OCI-LY1 (cell line): ENCODE measurements around the gene TAT.

Experiments
- H2AFZ ChIP-seq: fragments of 200-600 bp; sonication (generic), shearing (Covaris generic); 2 replicates; pipeline ENCODE4 v1.6.0; 2014; ENCODE audit warnings: antibody characterized with exemption, mild to moderate bottlenecking, low read length
- H3F3A ChIP-seq: fragments of 200-600 bp; sonication (generic), shearing (Covaris generic); 2 replicates; pipeline ENCODE4 v1.6.0; 2014; ENCODE audit warnings: mild to moderate bottlenecking, antibody characterized with exemption, low read length, moderate library complexity; ENCODE audit not compliant: insufficient read depth
- H3K27ac ChIP-seq: fragments of 200-600 bp; sonication (generic); 2 replicates; pipeline ENCODE4 v1.5.1; 2014; ENCODE audit warnings: low read length, mixed run types, mild to moderate bottlenecking, low read depth; ENCODE audit not compliant: poor library complexity, severe bottlenecking
- H3K27me3 ChIP-seq: fragments of 200-600 bp; sonication (generic); 2 replicates; pipeline ENCODE4 v1.6.0; 2014; ENCODE audit warnings: antibody characterized with exemption, mild to moderate bottlenecking, low read length, moderate library complexity; ENCODE audit not compliant: insufficient read depth
- H3K36me3 ChIP-seq: fragments of 200-600 bp; sonication (generic); 2 replicates; pipeline ENCODE4 v1.6.1; 2014; ENCODE audit warnings: mild to moderate bottlenecking, antibody characterized with exemption, low read length, moderate library complexity, mixed read lengths; ENCODE audit not compliant: insufficient read depth
- H3K4me1 ChIP-seq: fragments of 200-600 bp; sonication (generic); 2 replicates; pipeline ENCODE4 v1.5.1; 2014; ENCODE audit warnings: mild to moderate bottlenecking, low read length, moderate library complexity; ENCODE audit not compliant: insufficient read depth, severe bottlenecking
- H3K4me2 ChIP-seq: fragments of 200-600 bp; sonication (generic), shearing (Covaris generic); 2 replicates; pipeline ENCODE4 v1.6.1; 2014; ENCODE audit warnings: low read length
- H3K4me3 ChIP-seq: fragments of 200-600 bp; sonication (generic); 2 replicates; pipeline ENCODE4 v1.5.1; 2014; ENCODE audit warnings: low read length, low read depth, mild to moderate bottlenecking, mixed read lengths; ENCODE audit not compliant: poor library complexity, severe bottlenecking
- H3K79me2 ChIP-seq: fragments of 200-600 bp; shearing (Covaris generic); 2 replicates; pipeline ENCODE4 v1.6.1; 2016; ENCODE audit warnings: mixed run types, low read length, mixed read lengths; ENCODE audit not compliant: insufficient read depth
- H3K9ac ChIP-seq: fragments of 200-600 bp; sonication (generic), shearing (Covaris generic); 2 replicates; pipeline ENCODE4 v1.6.1; 2014; ENCODE audit warnings: mild to moderate bottlenecking, low read length, mixed read lengths
- H3K9me2 ChIP-seq: fragments of 200-600 bp; sonication (generic), shearing (Covaris generic); 2 replicates; pipeline ENCODE4 v1.6.1; 2014; ENCODE audit warnings: low read depth, mild to moderate bottlenecking, low read length, mixed read lengths
- H3K9me3 ChIP-seq: fragments of 200-600 bp; shearing (Covaris generic); 2 replicates; pipeline ENCODE4 v1.6.1; 2014; ENCODE audit warnings: low read length, mixed read lengths
- H4K20me1 ChIP-seq: fragments of 200-600 bp; sonication (generic), shearing (Covaris generic); 2 replicates; pipeline ENCODE4 v1.6.0; 2016; ENCODE audit warnings: mild to moderate bottlenecking, low read length; ENCODE audit not compliant: insufficient read depth
- EZH2 ChIP-seq: fragments of 200-600 bp; sonication (generic), shearing (Covaris generic); IDR thresholded peaks from 2 replicates; pipeline ENCODE4 v1.8.0; 2017; ENCODE audit warnings: borderline replicate concordance, mixed run types, mild to moderate bottlenecking, antibody characterized with exemption, low read length, moderate library complexity, mixed read lengths
- TF ChIP-seq, protein P1 (sequence below): fragments of 200-600 bp; sonication (generic), shearing (Covaris generic); IDR thresholded peaks from 2 replicates; pipeline ENCODE4 v1.5.1; 2017; ENCODE audit warnings: mild to moderate bottlenecking, antibody characterized with exemption, low read length, moderate library complexity, mixed read lengths

Gene TAT

DNA sequence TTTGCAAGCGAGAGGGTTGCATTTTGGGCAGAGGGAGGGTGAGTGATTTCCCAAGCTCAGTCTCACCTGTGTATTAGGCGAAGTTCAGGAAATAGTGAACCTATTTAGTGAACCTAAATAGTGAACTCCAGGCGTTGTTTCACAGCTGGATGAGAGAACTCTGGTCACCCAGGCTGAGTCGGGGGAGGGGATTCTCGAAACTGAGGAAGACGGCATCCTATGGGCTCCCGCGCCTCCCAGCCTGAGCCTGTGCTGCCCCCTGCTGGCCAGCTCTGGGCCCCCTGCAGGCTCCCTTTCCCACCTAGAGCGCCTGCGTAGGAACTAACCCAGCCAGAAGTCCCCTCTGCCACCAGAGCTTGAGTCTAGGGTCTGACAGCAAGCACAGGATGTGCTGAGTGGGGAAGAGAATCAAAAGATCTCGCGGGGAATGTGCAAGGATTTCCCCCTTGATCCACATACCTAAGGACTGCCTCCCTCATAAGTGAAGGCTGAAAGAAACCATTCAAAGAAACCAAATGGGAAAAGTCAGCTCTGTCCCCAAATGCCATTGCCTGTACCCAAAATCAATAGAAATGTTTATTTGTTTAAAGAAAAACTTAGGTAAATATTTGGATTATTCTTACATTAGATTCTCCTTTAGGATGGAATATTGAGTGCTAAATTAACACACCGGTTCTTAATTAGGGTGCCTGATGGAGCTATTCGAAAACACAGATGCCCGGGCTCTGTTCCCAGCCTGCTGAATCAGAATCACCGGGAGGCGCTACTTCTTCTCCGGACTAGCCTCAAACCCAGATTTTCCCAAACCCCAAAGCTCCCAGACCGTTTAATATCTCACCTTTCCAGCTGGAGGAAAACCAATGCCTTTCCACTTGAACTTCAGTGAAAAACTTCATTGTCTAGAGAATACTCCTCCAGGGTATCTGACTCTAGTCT is 34.3 kb upstream of the TAT start:
- H3K27me3 ChIP-seq: no peaks in the 10 kb centered on the region
- no peaks in the 10 kb centered on the region for H3K9me2 ChIP-seq
- no peaks in the 10 kb centered on the region for H3K36me3 ChIP-seq
- no peak overlapping the region for H2AFZ ChIP-seq
- no peaks in the 10 kb centered on the region for H4K20me1 ChIP-seq
- no peaks in the 10 kb centered on the region for H3K4me1 ChIP-seq
- H3K27ac ChIP-seq: no peak overlapping the region
- H3K9me3 ChIP-seq: no peaks in the 10 kb centered on the region
- no peak for TF ChIP-seq EZH2
- TF ChIP-seq, protein P1, sequence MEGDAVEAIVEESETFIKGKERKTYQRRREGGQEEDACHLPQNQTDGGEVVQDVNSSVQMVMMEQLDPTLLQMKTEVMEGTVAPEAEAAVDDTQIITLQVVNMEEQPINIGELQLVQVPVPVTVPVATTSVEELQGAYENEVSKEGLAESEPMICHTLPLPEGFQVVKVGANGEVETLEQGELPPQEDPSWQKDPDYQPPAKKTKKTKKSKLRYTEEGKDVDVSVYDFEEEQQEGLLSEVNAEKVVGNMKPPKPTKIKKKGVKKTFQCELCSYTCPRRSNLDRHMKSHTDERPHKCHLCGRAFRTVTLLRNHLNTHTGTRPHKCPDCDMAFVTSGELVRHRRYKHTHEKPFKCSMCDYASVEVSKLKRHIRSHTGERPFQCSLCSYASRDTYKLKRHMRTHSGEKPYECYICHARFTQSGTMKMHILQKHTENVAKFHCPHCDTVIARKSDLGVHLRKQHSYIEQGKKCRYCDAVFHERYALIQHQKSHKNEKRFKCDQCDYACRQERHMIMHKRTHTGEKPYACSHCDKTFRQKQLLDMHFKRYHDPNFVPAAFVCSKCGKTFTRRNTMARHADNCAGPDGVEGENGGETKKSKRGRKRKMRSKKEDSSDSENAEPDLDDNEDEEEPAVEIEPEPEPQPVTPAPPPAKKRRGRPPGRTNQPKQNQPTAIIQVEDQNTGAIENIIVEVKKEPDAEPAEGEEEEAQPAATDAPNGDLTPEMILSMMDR: peak; percentile 75
- no peak overlapping the region for H3K4me3 ChIP-seq
- no peak overlapping the region for H3K4me2 ChIP-seq
- H3K9ac ChIP-seq: no peak overlapping the region
- H3F3A ChIP-seq: no peaks in the 10 kb centered on the region
- H3K79me2 ChIP-seq: no peaks in the 10 kb centered on the region

GRCh38 chr16:71610447-71610846 is 33.6 kb upstream of the TAT start:
- Histone ChIP-seq H3K9me3 (no peaks in the 10 kb centered on the region), H4K20me1 (no peaks in the 10 kb centered on the region), H3K27me3 (no peaks in the 10 kb centered on the region), H3K9me2 (no peaks in the 10 kb centered on the region), H3F3A (no peaks in the 10 kb centered on the region), H3K4me2 (no peak overlapping the region), H3K4me3 (no peak overlapping the region), H3K4me1 (no peaks in the 10 kb centered on the region), H3K79me2 (no peaks in the 10 kb centered on the region), H3K27ac (no peak overlapping the region), H3K9ac (no peak overlapping the region), H3K36me3 (no peaks in the 10 kb centered on the region), H2AFZ (no peak overlapping the region)
- TF ChIP-seq EZH2: no peak
- TF ChIP-seq, protein P1: no peak

- H3K9me3 ChIP-seq: no peaks in the 10 kb centered on the region
- no peaks in the 10 kb centered on the region for H3F3A ChIP-seq
- H3K4me1 ChIP-seq: no peaks in the 10 kb centered on the region
- H3K27me3 ChIP-seq: no peaks in the 10 kb centered on the region
- H4K20me1 ChIP-seq: no peaks in the 10 kb centered on the region
- no peak overlapping the region for H3K4me2 ChIP-seq
- H2AFZ ChIP-seq: no peak overlapping the region
- H3K9ac ChIP-seq: no peak overlapping the region
- H3K79me2 ChIP-seq: no peaks in the 10 kb centered on the region
- no peak overlapping the region for H3K27ac ChIP-seq
- H3K9me2 ChIP-seq: no peaks in the 10 kb centered on the region
- H3K36me3 ChIP-seq: no peaks in the 10 kb centered on the region
- TF ChIP-seq, protein P1: no peak
- no peak for TF ChIP-seq EZH2
- no peak overlapping the region for H3K4me3 ChIP-seq
Measured at GRCh38 chr16:71609066-71609465, 32.2 kb upstream of the TAT start.
